AG04449 (cell line): ENCODE measurements around the gene UBE2L3.
"Not testable (repeated sequence)": the region's sequence is repeated elsewhere in the genome, so short reads cannot be mapped to it uniquely, and the experiment has no call there.

ENCODE experiments used
- CTCF ChIA-PET: fragments of 350-600 bp; formaldehyde crosslinking; extraction: SDS; loops from one replicate; lab custom pipeline; 2021; ENCODE audit warnings: antibody characterized with exemption; lab: Yijun Ruan, JAX
- POLR2A ChIA-PET: fragments of 400-600, 350-600 bp; formaldehyde crosslinking; extraction: SDS; loops from one replicate; lab custom pipeline; 2020; ENCODE audit warnings: antibody characterized with exemption, inconsistent platforms; lab: Yijun Ruan, JAX
- DNase-seq: peaks from one replicate; pipeline ENCODE4 v3.0.0-alpha.2; 2010; ENCODE audit warnings: low read depth, low spot score
- H3K4me3 ChIP-seq: 2 replicates; pipeline ENCODE4 v1.5.1; 2011; ENCODE audit warnings: low read depth, mild to moderate bottlenecking, control low read depth, low read length
- CTCF ChIP-seq: IDR thresholded peaks from one replicate; pipeline ENCODE4 v1.5.1; 2011; ENCODE audit warnings: mild to moderate bottlenecking, moderate library complexity, low read length, control low read depth, inconsistent platforms; ENCODE audit not compliant: insufficient read depth; ENCODE audit errors: missing control alignments

Gene UBE2L3

DNA sequence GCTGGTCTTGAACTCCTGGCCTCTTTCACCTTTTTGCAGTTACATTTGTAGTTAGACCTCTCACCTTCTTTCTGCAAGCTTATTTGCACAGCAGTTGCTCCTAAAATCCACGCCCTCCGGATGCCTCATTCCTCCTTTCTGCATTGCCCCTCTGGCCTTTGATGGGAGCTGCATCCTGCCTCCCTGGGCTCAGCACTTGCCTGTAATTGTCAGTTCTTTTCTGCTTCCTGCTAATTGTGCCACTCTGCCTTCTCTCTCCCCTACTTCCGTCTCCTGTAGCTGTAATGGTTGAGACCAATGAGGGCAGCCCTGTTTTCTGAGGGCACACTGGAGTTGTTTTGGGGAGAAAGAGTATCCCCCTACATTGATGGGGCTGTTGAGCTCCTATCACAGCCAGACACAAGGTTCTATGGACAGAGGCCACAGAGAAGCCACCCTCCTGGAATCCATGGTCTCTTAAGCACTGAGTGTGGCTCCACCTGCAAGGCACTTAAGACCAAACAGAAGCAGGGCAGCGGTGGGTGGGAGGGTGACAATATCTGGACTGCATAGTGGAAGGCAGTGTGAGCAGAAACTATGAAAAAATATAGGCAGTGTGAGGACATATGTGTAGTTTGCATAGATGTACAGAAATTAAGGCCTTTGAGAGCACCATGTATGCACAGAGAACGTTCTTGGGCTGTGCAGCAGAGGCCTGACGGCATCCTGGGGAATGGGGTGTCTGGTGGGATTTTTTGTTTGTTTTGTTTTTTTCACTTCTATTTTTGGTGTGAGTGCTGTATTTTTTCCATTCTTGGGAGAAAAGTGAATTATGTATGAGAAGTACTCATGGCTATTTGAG, 31.8 kb downstream of the UBE2L3 start:
- no peak for DNase-seq
- H3K4me3 ChIP-seq: no peak overlapping the region
- POLR2A ChIA-PET: no interaction called here
- CTCF ChIA-PET: interaction anchor here (0.9 to 1.8 kb wide), 2 partner anchors 30 to 47 kb away, joined by 3 to 7 read pairs; partner anchors contain the start of gene YDJC
- no peak for TF ChIP-seq CTCF

DNA sequence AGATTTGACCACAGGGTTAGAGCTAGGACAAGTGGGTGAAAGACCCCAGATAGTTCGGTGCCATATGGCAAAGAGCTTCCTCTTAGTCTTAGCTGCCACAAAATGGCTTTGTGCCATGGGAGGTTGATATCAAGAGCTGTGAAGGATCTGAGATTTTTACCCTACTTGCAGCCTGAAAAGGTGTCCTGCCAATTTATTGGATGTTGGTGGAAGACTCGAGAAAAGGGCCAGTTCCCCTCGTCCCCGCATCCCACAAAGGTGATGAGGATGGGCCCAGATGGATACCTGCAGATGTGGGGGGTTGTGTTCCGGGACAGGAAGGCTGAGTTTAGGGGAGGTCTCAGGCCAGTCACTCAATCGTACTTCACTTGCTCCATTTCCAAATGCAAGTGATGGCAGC, 35.1 kb downstream of the UBE2L3 start:
- no peak overlapping the region for H3K4me3 ChIP-seq
- ChIA-PET POLR2A (interaction anchor here (0.6 kb wide), 1 partner anchor 8 kb away, joined by 4 read pairs; no protein-coding TSS in a partner anchor), CTCF (interaction anchor here (1.2 to 1.8 kb wide), 3 partner anchors 10 to 27 kb away, joined by 3 to 9 read pairs (median 4); partner anchors contain the start of gene YDJC)
- TF ChIP-seq CTCF: no peak
- DNase-seq: no peak

- DNase-seq: no peak
- no peak overlapping the region for H3K4me3 ChIP-seq
- TF ChIP-seq CTCF: no peak
- CTCF ChIA-PET: interaction anchor here (1.3 to 4.4 kb wide), 3 partner anchors 11 to 38 kb away, joined by 4 to 19 read pairs (median 4); partner anchors contain the start of genes SDF2L1 and YDJC
- POLR2A ChIA-PET: no interaction called here
Observed at GRCh38 chr22:21603973-21604372, 36.5 kb downstream of the UBE2L3 start.

DNA sequence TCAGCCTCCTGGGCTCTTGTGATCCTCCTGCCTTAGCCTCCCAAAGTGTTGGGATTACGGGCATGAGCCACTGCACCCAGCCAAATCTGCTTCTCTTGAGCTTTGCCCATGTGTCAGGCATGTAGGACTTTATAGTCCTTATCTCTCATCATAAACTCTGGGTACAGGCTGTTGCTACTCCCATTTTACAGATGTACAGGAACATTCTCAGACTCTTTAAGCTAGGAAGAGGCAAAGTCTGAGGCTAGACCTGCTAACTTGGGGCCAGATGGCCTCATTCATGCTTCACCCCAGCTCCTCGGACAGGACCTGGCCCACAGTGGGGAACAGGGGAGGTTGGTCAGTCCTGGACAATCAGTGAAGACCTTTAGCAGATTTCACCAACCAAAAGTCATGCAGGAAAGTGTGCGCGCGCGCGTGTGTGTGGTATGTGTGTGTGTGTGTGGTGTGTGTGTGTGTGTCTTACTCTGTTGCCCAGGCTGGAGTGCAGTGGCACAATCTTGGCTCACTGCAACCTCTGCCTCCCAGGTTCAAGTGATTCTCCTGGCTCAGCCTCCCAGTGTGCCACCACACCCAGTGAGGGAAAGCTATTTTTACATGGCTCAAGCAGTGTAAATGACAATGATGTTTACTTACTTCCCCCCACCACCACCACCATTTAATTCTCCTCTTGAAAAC, 38.5 kb downstream of the UBE2L3 start:
- ChIA-PET POLR2A (interaction anchor here (0.7 kb wide), 1 partner anchor 25 kb away, joined by 3 read pairs; no protein-coding TSS in a partner anchor), CTCF (interaction anchor here (1.8 to 4.4 kb wide), 2 partner anchors 12 to 24 kb away, joined by 6 to 19 read pairs; partner anchors contain the start of gene YDJC)
- H3K4me3 ChIP-seq: no peak overlapping the region
- TF ChIP-seq CTCF: no peak
- DNase-seq: no peak

- TF ChIP-seq CTCF: no peak
- CTCF ChIA-PET: interaction anchor here (1.1 to 4.4 kb wide), 3 partner anchors 12 to 62 kb away, joined by 3 to 19 read pairs (median 6); partner anchors contain the start of gene YDJC
- no peak for DNase-seq
- POLR2A ChIA-PET: interaction anchor here (0.7 kb wide), 1 partner anchor 26 kb away, joined by 3 read pairs; no protein-coding TSS in a partner anchor
- H3K4me3 ChIP-seq: no peak overlapping the region
Observed at GRCh38 chr22:21606775-21607174, 39.3 kb downstream of the UBE2L3 start.

DNA sequence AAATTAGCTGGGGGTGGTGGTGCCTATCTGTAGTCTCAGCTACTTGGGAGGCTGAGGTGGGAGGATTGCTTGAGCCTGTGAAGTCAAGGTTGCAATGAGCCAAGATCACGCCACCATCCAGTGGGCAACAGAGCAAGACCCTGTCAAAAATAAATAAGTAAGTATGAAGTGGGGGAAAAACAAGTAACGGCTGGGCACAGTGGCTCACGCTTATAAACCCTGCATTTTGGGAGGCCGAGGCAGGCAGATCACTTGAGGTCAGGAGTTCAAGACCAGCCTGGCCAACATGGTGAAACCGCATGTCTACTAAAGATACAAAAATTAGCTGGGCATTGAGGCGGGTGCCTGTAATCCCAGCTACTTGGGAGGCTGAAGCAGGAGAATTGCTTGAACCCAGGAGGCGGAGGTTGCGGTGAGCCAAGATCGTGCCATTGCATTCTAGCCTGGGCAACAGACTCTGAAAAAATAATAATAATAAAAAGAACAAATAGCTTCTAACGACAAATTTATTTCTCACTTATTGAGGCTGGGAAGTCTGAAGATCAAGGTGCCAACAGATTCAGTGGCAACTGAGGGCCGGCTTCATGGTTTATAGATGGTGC, 42.1 kb downstream of the UBE2L3 start:
- ChIA-PET POLR2A (interaction anchor here (1.0 kb wide), 1 partner anchor 7 kb away, joined by 4 read pairs; no protein-coding TSS in a partner anchor), CTCF (interaction anchor here (1.0 to 4.2 kb wide), 5 partner anchors 9 to 41 kb away, joined by 3 to 19 read pairs (median 3); partner anchors contain the start of gene YDJC)
- DNase-seq: not testable (repeated sequence)

More for the DNA sequence above, 42.1 kb downstream of the UBE2L3 start:
- H3K4me3 ChIP-seq: not testable (repeated sequence)
